Measurements from ENCODE around the gene ZNF214.

DNA sequence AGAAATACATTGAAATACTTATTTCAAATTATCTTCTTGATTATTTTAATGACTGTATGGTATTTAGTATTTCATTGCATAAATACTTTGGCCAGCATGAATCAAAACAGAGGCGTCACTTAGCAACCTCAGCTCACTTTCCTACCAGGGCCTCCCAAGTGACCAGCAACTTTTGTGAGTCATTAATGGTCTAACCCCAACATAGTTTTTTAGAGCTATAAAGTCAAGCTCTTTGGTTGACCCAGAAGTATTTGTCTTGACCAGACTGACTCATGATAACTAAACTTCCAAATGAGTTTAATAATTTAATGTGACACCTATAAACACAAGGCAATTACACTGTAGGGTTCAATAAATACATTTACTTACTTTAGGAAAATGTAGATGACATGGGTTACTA is 40.7 kb upstream of the ZNF214 start:
- TF ChIP-seq, protein P1, sequence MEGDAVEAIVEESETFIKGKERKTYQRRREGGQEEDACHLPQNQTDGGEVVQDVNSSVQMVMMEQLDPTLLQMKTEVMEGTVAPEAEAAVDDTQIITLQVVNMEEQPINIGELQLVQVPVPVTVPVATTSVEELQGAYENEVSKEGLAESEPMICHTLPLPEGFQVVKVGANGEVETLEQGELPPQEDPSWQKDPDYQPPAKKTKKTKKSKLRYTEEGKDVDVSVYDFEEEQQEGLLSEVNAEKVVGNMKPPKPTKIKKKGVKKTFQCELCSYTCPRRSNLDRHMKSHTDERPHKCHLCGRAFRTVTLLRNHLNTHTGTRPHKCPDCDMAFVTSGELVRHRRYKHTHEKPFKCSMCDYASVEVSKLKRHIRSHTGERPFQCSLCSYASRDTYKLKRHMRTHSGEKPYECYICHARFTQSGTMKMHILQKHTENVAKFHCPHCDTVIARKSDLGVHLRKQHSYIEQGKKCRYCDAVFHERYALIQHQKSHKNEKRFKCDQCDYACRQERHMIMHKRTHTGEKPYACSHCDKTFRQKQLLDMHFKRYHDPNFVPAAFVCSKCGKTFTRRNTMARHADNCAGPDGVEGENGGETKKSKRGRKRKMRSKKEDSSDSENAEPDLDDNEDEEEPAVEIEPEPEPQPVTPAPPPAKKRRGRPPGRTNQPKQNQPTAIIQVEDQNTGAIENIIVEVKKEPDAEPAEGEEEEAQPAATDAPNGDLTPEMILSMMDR (conservative IDR thresholded peaks at IDR 0.05 in 1 of 2, IDR thresholded peaks at IDR 0.05 in 1 of 2; ENCODE audit: extremely low read depth in 1 of 2, insufficient read depth in 1 of 2, low read depth in 1 of 2, low read length in 2 of 2) = no peak
- TF ChIP-seq EZH2 (IDR thresholded peaks at IDR 0.05; ENCODE audit: borderline replicate concordance, low read length) = no peak

All from mammary epithelial cell (primary cell).